ENCODE data around the gene CNP. TPM values are rescaled to one million over a fixed set of nuclear protein-coding genes. Genes with fewer than 3 reads are reported as not detected.

CNP gene
- total RNA-seq, 1 experiment from 2014 or later = 51.2 TPM

DNA sequence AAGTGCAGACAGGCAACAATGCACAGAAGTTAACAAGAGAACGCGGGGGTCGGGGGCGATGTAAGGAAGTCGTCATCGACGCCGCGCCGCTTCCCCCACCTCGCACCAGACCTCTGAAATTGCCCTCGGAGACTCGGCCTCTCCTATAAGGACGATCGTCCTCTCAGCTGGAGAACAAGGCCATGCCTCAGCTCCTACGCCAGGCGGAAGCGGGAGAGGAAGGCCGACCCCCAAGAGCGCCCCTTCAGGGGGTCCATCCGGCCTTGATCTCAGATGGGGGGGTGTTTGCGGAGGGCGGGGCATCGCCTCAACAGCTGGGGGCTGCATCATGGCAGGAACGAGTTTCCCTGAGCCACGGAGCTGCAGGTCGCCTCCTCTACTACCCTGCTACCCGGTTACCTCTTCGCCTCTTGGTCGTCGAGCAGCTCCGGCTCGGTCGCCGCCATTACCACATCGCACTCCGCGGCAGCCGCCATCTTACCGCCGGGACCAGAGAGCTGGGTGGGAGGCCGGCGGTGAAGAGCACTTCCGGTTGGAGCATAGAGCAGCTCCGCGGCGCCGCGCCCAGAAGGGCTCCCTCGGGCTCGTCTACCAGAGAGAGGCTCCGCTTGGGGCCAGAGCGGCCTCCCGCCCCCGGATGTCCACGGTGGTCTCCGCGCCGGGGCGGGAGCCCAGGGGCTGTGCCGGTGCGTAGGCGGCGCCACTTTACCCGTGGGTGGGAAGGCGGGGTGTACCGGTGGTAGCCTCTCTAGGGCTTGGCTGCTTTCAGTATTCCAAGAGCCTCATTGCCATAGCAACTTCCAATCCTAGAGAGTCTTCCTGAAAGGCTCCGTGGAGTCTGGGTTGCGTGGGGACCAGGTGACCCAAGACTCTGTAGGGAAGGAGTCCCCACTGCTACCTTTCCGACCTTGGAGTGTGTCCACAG is 50.6 kb downstream of the CNP start, which contains the start of gene DNAJC7 (continued):
- TF ChIP-seq, protein P1, sequence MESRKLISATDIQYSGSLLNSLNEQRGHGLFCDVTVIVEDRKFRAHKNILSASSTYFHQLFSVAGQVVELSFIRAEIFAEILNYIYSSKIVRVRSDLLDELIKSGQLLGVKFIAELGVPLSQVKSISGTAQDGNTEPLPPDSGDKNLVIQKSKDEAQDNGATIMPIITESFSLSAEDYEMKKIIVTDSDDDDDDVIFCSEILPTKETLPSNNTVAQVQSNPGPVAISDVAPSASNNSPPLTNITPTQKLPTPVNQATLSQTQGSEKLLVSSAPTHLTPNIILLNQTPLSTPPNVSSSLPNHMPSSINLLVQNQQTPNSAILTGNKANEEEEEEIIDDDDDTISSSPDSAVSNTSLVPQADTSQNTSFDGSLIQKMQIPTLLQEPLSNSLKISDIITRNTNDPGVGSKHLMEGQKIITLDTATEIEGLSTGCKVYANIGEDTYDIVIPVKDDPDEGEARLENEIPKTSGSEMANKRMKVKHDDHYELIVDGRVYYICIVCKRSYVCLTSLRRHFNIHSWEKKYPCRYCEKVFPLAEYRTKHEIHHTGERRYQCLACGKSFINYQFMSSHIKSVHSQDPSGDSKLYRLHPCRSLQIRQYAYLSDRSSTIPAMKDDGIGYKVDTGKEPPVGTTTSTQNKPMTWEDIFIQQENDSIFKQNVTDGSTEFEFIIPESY (IDR thresholded peaks at IDR 0.05; ENCODE audit: extremely low read depth, insufficient replicate concordance, low read length) = peak; percentile 62
- TF ChIP-seq POLR2AphosphoS5 (IDR thresholded peaks at IDR 0.05; ENCODE audit: low read depth, low read length) (peak; percentile 83), FOSL1 (IDR thresholded peaks at IDR 0.05; ENCODE audit: low read depth) (no peak), JUND (IDR thresholded peaks at IDR 0.05) (0 out of 2 replicates have a peak, but pooled peaks have one; percentile 16), SRF (IDR thresholded peaks at IDR 0.05; ENCODE audit: low read depth) (no peak)

DNA sequence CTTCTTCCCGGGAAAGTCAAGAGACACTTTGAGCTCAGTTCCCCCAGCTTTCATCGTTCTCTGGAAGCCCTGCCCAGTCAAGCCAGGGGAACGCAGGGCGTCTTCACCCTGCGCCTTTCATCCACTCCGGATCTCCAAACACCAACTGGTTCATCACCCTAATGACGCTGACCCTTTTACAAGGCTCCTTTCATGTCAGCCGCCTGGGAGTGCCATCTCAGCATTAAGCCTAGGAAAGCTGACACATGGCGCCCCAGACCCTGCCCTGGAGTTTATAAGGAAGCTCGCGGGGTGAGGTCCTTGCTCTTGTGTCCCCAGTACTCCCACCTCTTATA is 51.2 kb downstream of the CNP start:
- H3K27me3 ChIP-seq (ENCODE audit: insufficient read depth, low read length) = no peaks in the 10 kb centered on the region
- BruUV-seq (replicated peaks) = no TSS peak
- peak overlapping the region; percentile 71 for H3K27ac ChIP-seq (ENCODE audit: low read depth, low read length)
- no peak for ATAC-seq
- H4K20me1 ChIP-seq (ENCODE audit: insufficient read depth) = 0 out of 2 replicates have a peak, but pooled peaks cover 3% of the 10 kb centered on the region
- no peak for DNase-seq (ENCODE audit: low read depth, low spot score)
- H3K9me2 ChIP-seq (ENCODE audit: insufficient read depth) = no peaks in the 10 kb centered on the region
- ChIA-PET POLR2A (interaction anchor here (0.8 to 2.3 kb wide), 6 partner anchors 8 to 52 kb away, joined by 3 to 17 read pairs (median 4); partner anchors contain the start of gene CNP), CTCF (interaction anchor here (0.7 to 4.0 kb wide), 6 partner anchors 11 to 1942 kb away, joined by 3 to 16 read pairs (median 4); partner anchors contain the start of gene CNP), RAD21 (ENCODE audit: low non-redundant PET in 1 of 2, low total read pairs in 2 of 2, uncharacterized antibody in 2 of 2, unreplicated experiment in 2 of 2) (no interaction called here)
- H3K36me3 ChIP-seq (ENCODE audit: control insufficient read depth in 1 of 2, insufficient read depth in 2 of 2, low read length in 2 of 2) = no peaks in the 10 kb centered on the region; a peak in 1 of 4 replicates
- H3K79me2 ChIP-seq (ENCODE audit: insufficient read depth, low read length) = peaks cover 63% of the 10 kb centered on the region
- peak overlapping the region; percentile 93 to 99 for H3K4me3 ChIP-seq (replicated peaks in 1 of 2; ENCODE audit: low read depth in 1 of 2, low read length in 2 of 2)
- intact Hi-C loops (cut with micrococcal nuclease) = loop anchor here (5.0 kb wide), 1 partner anchor 51 kb away; the partner anchor contains the start of gene CNP
- H2AFZ ChIP-seq (ENCODE audit: low read depth, low read length, poor library complexity, severe bottlenecking) = peak overlapping the region; percentile 39
- H3K9ac ChIP-seq (ENCODE audit: low read length) = peak overlapping the region; percentile 100
- TF ChIP-seq, protein P1 (IDR thresholded peaks at IDR 0.05; ENCODE audit: extremely low read depth, insufficient replicate concordance, low read length) = no peak
- TF ChIP-seq POLR2AphosphoS5 (IDR thresholded peaks at IDR 0.05; ENCODE audit: low read depth, low read length) (no peak), FOSL1 (IDR thresholded peaks at IDR 0.05; ENCODE audit: low read depth) (no peak), SP1 (IDR thresholded peaks at IDR 0.05; ENCODE audit: low read depth) (no peak), TCF7L2 (IDR thresholded peaks at IDR 0.05; ENCODE audit: borderline replicate concordance, extremely low read depth, insufficient read depth, insufficient read length) (peak; percentile 83)
- peak overlapping the region; percentile 96 for H3K4me2 ChIP-seq (ENCODE audit: low read length)
- peaks cover 14 to 30% of the 10 kb centered on the region in 2 experiments; a peak in 3 of 4 replicates for H3K4me1 ChIP-seq (ENCODE audit: control insufficient read depth in 1 of 2, insufficient read depth in 2 of 2, low read length in 2 of 2)
- no peaks in the 10 kb centered on the region for H3K9me3 ChIP-seq (ENCODE audit: control insufficient read depth in 1 of 2, insufficient read depth in 1 of 2, low read depth in 1 of 2, low read length in 2 of 2)
